ENCODE measurements around the gene SMC5.
"Not testable (repeated sequence)": the region's sequence is repeated elsewhere in the genome, so short reads cannot be mapped to it uniquely, and the experiment has no call there.

SMC5 gene

GRCh38 chr9:70263421-70263820 lies 4.6 kb downstream of the SMC5 start:
- DNase-seq (ENCODE audit: low read depth), result no peak

- no peak for DNase-seq (ENCODE audit: low read depth)
Measured at GRCh38 chr9:70278305-70278704, 19.5 kb downstream of the SMC5 start.

- no peak for DNase-seq (ENCODE audit: low read depth)
Measured at GRCh38 chr9:70283848-70284247, 25.1 kb downstream of the SMC5 start.

GRCh38 chr9:70285246-70285645 lies 26.5 kb downstream of the SMC5 start:
- DNase-seq (ENCODE audit: low read depth), result no peak

GRCh38 chr9:70285981-70286598 lies 27.3 kb downstream of the SMC5 start:
- DNase-seq (ENCODE audit: low read depth), result no peak

- DNase-seq (ENCODE audit: low read depth), result no peak
Measured at GRCh38 chr9:70290626-70291025, 31.8 kb downstream of the SMC5 start.

GRCh38 chr9:70291446-70291845 lies 32.7 kb downstream of the SMC5 start:
- DNase-seq (ENCODE audit: low read depth), result no peak

GRCh38 chr9:70292253-70292652 lies 33.5 kb downstream of the SMC5 start:
- no peak for DNase-seq (ENCODE audit: low read depth)

GRCh38 chr9:70293214-70293613 lies 34.4 kb downstream of the SMC5 start:
- DNase-seq (ENCODE audit: low read depth), result no peak

- no peak for DNase-seq (ENCODE audit: low read depth)
Measured at GRCh38 chr9:70297141-70297540, 38.4 kb downstream of the SMC5 start.

- DNase-seq (ENCODE audit: low read depth), result no peak
Measured at GRCh38 chr9:70298245-70298771, 39.5 kb downstream of the SMC5 start.

- DNase-seq (ENCODE audit: low read depth), result no peak
Measured at GRCh38 chr9:70303268-70303667, 44.5 kb downstream of the SMC5 start.

GRCh38 chr9:70304810-70305209 lies 46.0 kb downstream of the SMC5 start:
- no peak for DNase-seq (ENCODE audit: low read depth)

GRCh38 chr9:70315389-70315788 lies 56.6 kb downstream of the SMC5 start:
- DNase-seq (ENCODE audit: low read depth), result no peak

GRCh38 chr9:70318002-70318401 lies 59.2 kb downstream of the SMC5 start:
- DNase-seq (ENCODE audit: low read depth), result no peak

- DNase-seq (ENCODE audit: low read depth), result no peak
Measured at GRCh38 chr9:70322096-70322495, 63.3 kb downstream of the SMC5 start.

- no peak for DNase-seq (ENCODE audit: low read depth)
Measured at GRCh38 chr9:70324963-70325362, 66.2 kb downstream of the SMC5 start.

- not testable (repeated sequence) for DNase-seq (ENCODE audit: low read depth)
Measured at GRCh38 chr9:70328625-70329024, 69.8 kb downstream of the SMC5 start.

- no peak for DNase-seq (ENCODE audit: low read depth)
Measured at GRCh38 chr9:70340572-70340971, 81.8 kb downstream of the SMC5 start.

GRCh38 chr9:70347046-70347445 lies 88.3 kb downstream of the SMC5 start:
- DNase-seq (ENCODE audit: low read depth), result no peak

- DNase-seq (ENCODE audit: low read depth), result no peak
Measured at GRCh38 chr9:70352356-70352755, 93.6 kb downstream of the SMC5 start.

GRCh38 chr9:70352802-70353201 lies 94.0 kb downstream of the SMC5 start:
- DNase-seq (ENCODE audit: low read depth), result no peak

GRCh38 chr9:70355801-70356200 lies 97.0 kb downstream of the SMC5 start:
- no peak for DNase-seq (ENCODE audit: low read depth)

- DNase-seq (ENCODE audit: low read depth), result no peak
Measured at GRCh38 chr9:70362952-70363351, 104.2 kb downstream of the SMC5 start.
